Measurements from ENCODE around the gene ARHGAP24.

ARHGAP24 gene

DNA sequence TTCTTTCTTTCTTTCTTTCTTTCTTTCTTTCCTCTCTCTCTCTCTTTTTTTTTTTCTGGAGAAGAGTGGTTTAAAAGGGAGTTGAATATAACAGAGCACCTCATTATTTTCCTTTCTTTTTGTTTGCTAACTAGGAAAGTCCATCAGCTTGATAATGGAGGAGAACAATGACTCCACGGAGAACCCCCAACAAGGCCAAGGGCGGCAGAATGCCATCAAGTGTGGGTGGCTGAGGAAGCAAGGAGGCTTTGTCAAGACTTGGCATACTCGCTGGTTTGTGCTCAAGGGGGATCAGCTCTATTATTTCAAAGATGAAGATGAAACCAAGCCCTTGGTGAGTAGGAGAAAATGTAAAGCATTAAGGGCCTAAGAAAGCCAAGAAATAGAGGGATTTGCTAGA lies 95.4 kb downstream of the ARHGAP24 start:
- H3K27ac Mint-ChIP-seq = no peak overlapping the region
- H3K27me3 Mint-ChIP-seq (ENCODE audit: low read depth) = no peaks in the 10 kb centered on the region
- no peaks in the 10 kb centered on the region for H3K9me3 Mint-ChIP-seq
- no peak overlapping the region for H3K4me3 Mint-ChIP-seq
- TF ChIP-seq, protein P1, sequence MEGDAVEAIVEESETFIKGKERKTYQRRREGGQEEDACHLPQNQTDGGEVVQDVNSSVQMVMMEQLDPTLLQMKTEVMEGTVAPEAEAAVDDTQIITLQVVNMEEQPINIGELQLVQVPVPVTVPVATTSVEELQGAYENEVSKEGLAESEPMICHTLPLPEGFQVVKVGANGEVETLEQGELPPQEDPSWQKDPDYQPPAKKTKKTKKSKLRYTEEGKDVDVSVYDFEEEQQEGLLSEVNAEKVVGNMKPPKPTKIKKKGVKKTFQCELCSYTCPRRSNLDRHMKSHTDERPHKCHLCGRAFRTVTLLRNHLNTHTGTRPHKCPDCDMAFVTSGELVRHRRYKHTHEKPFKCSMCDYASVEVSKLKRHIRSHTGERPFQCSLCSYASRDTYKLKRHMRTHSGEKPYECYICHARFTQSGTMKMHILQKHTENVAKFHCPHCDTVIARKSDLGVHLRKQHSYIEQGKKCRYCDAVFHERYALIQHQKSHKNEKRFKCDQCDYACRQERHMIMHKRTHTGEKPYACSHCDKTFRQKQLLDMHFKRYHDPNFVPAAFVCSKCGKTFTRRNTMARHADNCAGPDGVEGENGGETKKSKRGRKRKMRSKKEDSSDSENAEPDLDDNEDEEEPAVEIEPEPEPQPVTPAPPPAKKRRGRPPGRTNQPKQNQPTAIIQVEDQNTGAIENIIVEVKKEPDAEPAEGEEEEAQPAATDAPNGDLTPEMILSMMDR (IDR thresholded peaks at IDR 0.05; ENCODE audit: unreplicated experiment in 3 of 3) = no peak
- H3K36me3 Mint-ChIP-seq (ENCODE audit: low read depth) = no peaks in the 10 kb centered on the region
- no peaks in the 10 kb centered on the region for H3K4me1 Mint-ChIP-seq

DNA sequence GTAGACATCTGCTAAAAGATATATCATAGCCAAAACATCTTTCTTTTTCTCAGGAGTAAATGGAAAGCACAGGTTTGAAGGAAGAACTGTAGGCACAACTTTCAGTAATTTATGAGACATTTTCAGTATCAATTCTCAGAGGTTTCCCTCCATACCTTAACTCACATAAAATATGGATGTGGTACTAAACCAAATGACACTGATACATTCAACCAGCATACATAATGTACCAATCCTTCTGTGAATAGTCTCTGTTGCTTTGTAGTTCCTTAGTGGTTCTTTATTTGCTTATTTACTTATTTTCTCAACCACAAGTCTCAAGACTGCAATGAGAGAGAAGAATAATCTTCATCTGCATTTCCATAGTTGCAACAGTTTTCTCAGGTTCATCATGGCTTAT lies 96.1 kb downstream of the ARHGAP24 start:
- no peaks in the 10 kb centered on the region for H3K9me3 Mint-ChIP-seq
- H3K27me3 Mint-ChIP-seq (ENCODE audit: low read depth) = no peaks in the 10 kb centered on the region
- no peaks in the 10 kb centered on the region for H3K36me3 Mint-ChIP-seq (ENCODE audit: low read depth)
- H3K27ac Mint-ChIP-seq = no peak overlapping the region
- no peaks in the 10 kb centered on the region for H3K4me1 Mint-ChIP-seq
- TF ChIP-seq, protein P1 (IDR thresholded peaks at IDR 0.05; ENCODE audit: unreplicated experiment in 3 of 3) = no peak
- H3K4me3 Mint-ChIP-seq = no peak overlapping the region

- no peaks in the 10 kb centered on the region for H3K9me3 Mint-ChIP-seq
- TF ChIP-seq, protein P1 (IDR thresholded peaks at IDR 0.05; ENCODE audit: unreplicated experiment in 3 of 3) = no peak
- H3K4me1 Mint-ChIP-seq = no peaks in the 10 kb centered on the region
- no peaks in the 10 kb centered on the region for H3K27me3 Mint-ChIP-seq (ENCODE audit: low read depth)
- H3K36me3 Mint-ChIP-seq (ENCODE audit: low read depth) = no peaks in the 10 kb centered on the region
- H3K27ac Mint-ChIP-seq = no peak overlapping the region
- H3K4me3 Mint-ChIP-seq = no peak overlapping the region
Measured at GRCh38 chr4:85573270-85573669, 98.3 kb downstream of the ARHGAP24 start.

DNA sequence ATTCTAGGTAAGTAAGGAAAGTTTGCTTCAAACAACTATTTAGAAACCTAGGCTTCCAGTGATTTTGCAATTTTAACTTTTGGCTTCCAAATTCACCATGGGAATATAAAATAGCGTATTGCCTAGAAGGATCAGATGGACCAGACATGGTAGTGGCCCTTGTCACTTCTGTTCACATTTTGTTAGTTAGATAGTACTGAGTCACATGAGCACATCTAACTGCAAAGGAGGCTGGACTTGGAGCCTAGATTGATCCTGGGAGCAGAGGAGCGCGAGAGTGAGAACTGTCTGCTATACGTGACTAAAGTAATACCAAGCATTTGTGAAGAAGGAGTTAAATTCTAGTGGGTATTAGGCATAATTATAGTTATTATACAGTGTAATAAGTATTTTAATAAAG lies 102.4 kb downstream of the ARHGAP24 start:
- H3K4me1 Mint-ChIP-seq = no peaks in the 10 kb centered on the region
- no peak overlapping the region for H3K27ac Mint-ChIP-seq
- H3K27me3 Mint-ChIP-seq (ENCODE audit: low read depth) = no peaks in the 10 kb centered on the region
- H3K36me3 Mint-ChIP-seq (ENCODE audit: low read depth) = no peaks in the 10 kb centered on the region
- no peak overlapping the region for H3K4me3 Mint-ChIP-seq
- TF ChIP-seq, protein P1 (IDR thresholded peaks at IDR 0.05; ENCODE audit: unreplicated experiment in 3 of 3) = no peak
- H3K9me3 Mint-ChIP-seq = no peaks in the 10 kb centered on the region

DNA sequence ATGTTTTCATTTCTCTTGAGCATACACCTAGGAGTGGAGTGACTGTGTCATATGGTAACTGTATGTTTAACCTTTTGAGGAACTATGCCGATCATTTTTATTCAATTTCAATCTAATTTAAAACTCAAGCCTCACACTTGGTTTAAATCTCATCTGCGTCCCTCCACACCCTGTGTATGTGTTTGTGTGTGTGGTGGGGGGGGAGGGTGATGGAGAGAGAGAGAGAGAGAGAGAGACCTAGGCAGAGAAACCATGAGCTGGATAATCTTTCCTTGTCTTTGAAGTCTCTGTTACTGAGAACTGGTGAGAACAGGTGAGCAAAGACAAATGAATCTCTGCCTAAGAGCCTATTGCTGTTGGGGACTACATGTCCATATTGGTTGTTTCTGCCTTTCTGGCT lies 105.0 kb downstream of the ARHGAP24 start:
- Mint-ChIP-seq H3K36me3 (ENCODE audit: low read depth) (no peaks in the 10 kb centered on the region), H3K27ac (no peak overlapping the region), H3K27me3 (ENCODE audit: low read depth) (no peaks in the 10 kb centered on the region), H3K9me3 (no peaks in the 10 kb centered on the region), H3K4me1 (no peaks in the 10 kb centered on the region), H3K4me3 (no peak overlapping the region)
- TF ChIP-seq, protein P1 (IDR thresholded peaks at IDR 0.05; ENCODE audit: unreplicated experiment in 3 of 3) = no peak

DNA sequence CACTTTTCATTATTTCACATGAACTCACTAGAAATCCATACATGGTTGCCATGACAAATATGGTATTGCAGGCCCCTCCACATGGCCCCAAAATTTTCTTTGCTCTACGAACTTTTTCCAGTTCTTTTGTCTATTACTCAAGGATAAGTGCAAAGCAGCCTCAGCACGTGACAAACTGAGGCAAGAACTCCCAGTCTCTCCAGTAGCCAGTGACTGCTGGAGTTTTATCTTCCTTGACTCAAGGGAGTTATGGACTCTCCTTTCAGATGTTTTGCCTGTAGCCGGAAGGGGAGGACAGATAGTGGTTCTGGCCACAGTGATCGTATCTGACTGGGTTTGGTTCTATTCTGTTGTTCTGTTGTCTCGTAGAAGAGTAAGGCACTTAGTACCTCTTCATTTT lies 105.5 kb downstream of the ARHGAP24 start:
- TF ChIP-seq, protein P1 (IDR thresholded peaks at IDR 0.05; ENCODE audit: unreplicated experiment in 3 of 3) = no peak

More for the DNA sequence above, 105.5 kb downstream of the ARHGAP24 start:
- no peak overlapping the region for H3K27ac Mint-ChIP-seq
- H3K36me3 Mint-ChIP-seq (ENCODE audit: low read depth) = no peaks in the 10 kb centered on the region
- no peaks in the 10 kb centered on the region for H3K27me3 Mint-ChIP-seq (ENCODE audit: low read depth)
- H3K9me3 Mint-ChIP-seq = no peaks in the 10 kb centered on the region
- no peak overlapping the region for H3K4me3 Mint-ChIP-seq
- no peaks in the 10 kb centered on the region for H3K4me1 Mint-ChIP-seq
